Neural progenitor cell (in vitro differentiated cells): ENCODE results near the gene RNF220. TPM values are rescaled to one million over a fixed set of nuclear protein-coding genes. Genes with fewer than 3 reads are reported as not detected.

Source experiments
- DNase-seq: peaks from one replicate; pipeline ENCODE4 v3.0.0-alpha.2; 2016; ENCODE audit warnings: low spot score
- H2AFZ ChIP-seq: fragments of 200-600 bp; sonication (generic); replicated peaks from 2 replicates; pipeline ENCODE4 v1.6.1; 2016; ENCODE audit warnings: antibody characterized with exemption
- H3F3A ChIP-seq: fragments of 200-600 bp; sonication (generic); 2 replicates; pipeline ENCODE4 v1.6.1; 2016; ENCODE audit warnings: antibody characterized with exemption, low read depth
- H3K27ac ChIP-seq: fragments of 200-600 bp; sonication (generic); 2 replicates; pipeline ENCODE4 v1.5.1; 2016; ENCODE audit warnings: mild to moderate bottlenecking
- H3K27me3 ChIP-seq: fragments of 200-600 bp; sonication (generic); 2 replicates; pipeline ENCODE4 v1.6.1; 2016; ENCODE audit warnings: mild to moderate bottlenecking, moderate library complexity
- H3K36me3 ChIP-seq: fragments of 200-600 bp; sonication (generic); 2 replicates; pipeline ENCODE4 v1.5.1; 2016
- H3K4me1 ChIP-seq: fragments of 200-600 bp; sonication (generic); 2 replicates; pipeline ENCODE4 v1.6.1; 2016; ENCODE audit warnings: mixed run types
- H3K4me2 ChIP-seq: fragments of 200-600 bp; sonication (generic); 2 replicates; pipeline ENCODE4 v1.6.1; 2016
- H3K4me3 ChIP-seq: fragments of 200-600 bp; sonication (generic); 2 replicates; pipeline ENCODE4 v1.5.1; 2016
- H3K79me2 ChIP-seq: fragments of 200-600 bp; sonication (generic); 2 replicates; pipeline ENCODE4 v1.6.1; 2016; ENCODE audit warnings: low read depth
- H3K9ac ChIP-seq: fragments of 200-600 bp; sonication (generic); 2 replicates; pipeline ENCODE4 v1.6.1; 2016
- H3K9me3 ChIP-seq: fragments of 200-600 bp; sonication (generic); 2 replicates; pipeline ENCODE4 v1.5.1; 2016; ENCODE audit warnings: low read depth
- H4K20me1 ChIP-seq: fragments of 200-600 bp; sonication (generic); 2 replicates; pipeline ENCODE4 v1.6.1; 2016; ENCODE audit warnings: low read depth
- H3K27ac Mint-ChIP-seq: 3 replicates; pipeline ENCODE4 v1.8.0; 2021; ENCODE audit warnings: mixed read lengths
- H3K27me3 Mint-ChIP-seq: 2 replicates; pipeline ENCODE4 v1.8.0; 2022; ENCODE audit warnings: low read depth, mild to moderate bottlenecking, inconsistent platforms, moderate library complexity, mixed read lengths; ENCODE audit not compliant: insufficient read depth
- H3K36me3 Mint-ChIP-seq: 3 replicates; pipeline ENCODE4 v1.8.0; 2021; ENCODE audit warnings: mixed read lengths
- H3K4me1 Mint-ChIP-seq: 3 replicates; pipeline ENCODE4 v1.8.0; 2021; ENCODE audit warnings: mixed read lengths
- H3K4me3 Mint-ChIP-seq: 3 replicates; pipeline ENCODE4 v1.8.0; 2021; ENCODE audit warnings: mild to moderate bottlenecking, moderate library complexity, mixed read lengths
- H3K9me3 Mint-ChIP-seq: 3 replicates; pipeline ENCODE4 v1.8.0; 2020; ENCODE audit warnings: mixed read lengths
- CTCF ChIP-seq: fragments of 200-600 bp; sonication (generic); IDR thresholded peaks from 2 replicates; pipeline ENCODE4 v1.5.1; 2017; ENCODE audit warnings: antibody characterized with exemption, mild to moderate bottlenecking
- EZH2 ChIP-seq: fragments of 200-600 bp; sonication (generic); IDR thresholded peaks from 2 replicates; pipeline ENCODE4 v1.6.1; 2017; ENCODE audit warnings: antibody characterized with exemption, mild to moderate bottlenecking, moderate library complexity
- EZH2phosphoT487 ChIP-seq: fragments of 200-600 bp; sonication (generic); IDR thresholded peaks from 2 replicates; pipeline ENCODE4 v1.6.1; 2017; ENCODE audit warnings: antibody characterized with exemption
- total RNA-seq: library from RNA; depleted of rRNA; stranded (reverse); fragments of >200 nt; gene quantifications from 2 replicates; pipeline ENCODE4 v1.2.3, GENCODE V29; 2015; ENCODE audit warnings: low replicate concordance

RNF220 gene
- total RNA-seq, 1 donor from 2014 or later: 93.8 TPM

- peaks cover 100% of the 10 kb centered on the region for H3K27me3 ChIP-seq
- Mint-ChIP-seq H3K9me3 (peaks cover 4% of the 10 kb centered on the region), H3K4me3 (no peak overlapping the region), H3K27ac (no peak overlapping the region), H3K36me3 (no peaks in the 10 kb centered on the region), H3K27me3 (peaks cover 7% of the 10 kb centered on the region), H3K4me1 (peaks cover 18% of the 10 kb centered on the region)
- no peaks in the 10 kb centered on the region for H3K9me3 ChIP-seq
- H2AFZ ChIP-seq: no peak overlapping the region
- TF ChIP-seq EZH2 (no peak), EZH2phosphoT487 (no peak), CTCF (no peak)
- no peaks in the 10 kb centered on the region for H3K79me2 ChIP-seq
- H3K4me2 ChIP-seq: no peak overlapping the region
- H3K4me1 ChIP-seq: peaks cover 15% of the 10 kb centered on the region
- no peaks in the 10 kb centered on the region for H3K36me3 ChIP-seq
- no peak overlapping the region for H3K9ac ChIP-seq
- no peak for DNase-seq
- no peak overlapping the region for H3K27ac ChIP-seq
- H4K20me1 ChIP-seq: peaks cover 6% of the 10 kb centered on the region
- no peaks in the 10 kb centered on the region for H3F3A ChIP-seq
- no peak overlapping the region for H3K4me3 ChIP-seq
Measured at GRCh38 chr1:44575396-44575795, 170.3 kb downstream of the RNF220 start.

GRCh38 chr1:44576456-44577150 is 171.5 kb downstream of the RNF220 start:
- H4K20me1 ChIP-seq: peaks cover 6% of the 10 kb centered on the region
- H3F3A ChIP-seq: no peaks in the 10 kb centered on the region
- Mint-ChIP-seq H3K36me3 (peaks cover 3% of the 10 kb centered on the region), H3K27me3 (peaks cover 8% of the 10 kb centered on the region), H3K4me3 (no peak overlapping the region), H3K27ac (no peak overlapping the region), H3K9me3 (peaks cover 4% of the 10 kb centered on the region), H3K4me1 (peaks cover 18% of the 10 kb centered on the region)
- no peaks in the 10 kb centered on the region for H3K36me3 ChIP-seq
- H3K79me2 ChIP-seq: no peaks in the 10 kb centered on the region
- H3K27me3 ChIP-seq: peaks cover 100% of the 10 kb centered on the region
- no peak overlapping the region for H3K4me2 ChIP-seq
- H3K9ac ChIP-seq: no peak overlapping the region
- H2AFZ ChIP-seq: no peak overlapping the region
- TF ChIP-seq CTCF: no peak
- no peak for TF ChIP-seq EZH2
- TF ChIP-seq EZH2phosphoT487: no peak
- peak; percentile 61 for DNase-seq
- H3K27ac ChIP-seq: no peak overlapping the region
- H3K4me1 ChIP-seq: peaks cover 15% of the 10 kb centered on the region
- no peaks in the 10 kb centered on the region for H3K9me3 ChIP-seq
- no peak overlapping the region for H3K4me3 ChIP-seq

- H3K4me1 Mint-ChIP-seq: peaks cover 13% of the 10 kb centered on the region
- TF ChIP-seq CTCF: no peak
- no peak for TF ChIP-seq EZH2
- no peak for TF ChIP-seq EZH2phosphoT487
Measured at GRCh38 chr1:44581205-44581604, 176.2 kb downstream of the RNF220 start.

More at GRCh38 chr1:44581205-44581604, 176.2 kb downstream of the RNF220 start:
- no peak overlapping the region for H2AFZ ChIP-seq
- peaks cover 3% of the 10 kb centered on the region for H4K20me1 ChIP-seq
- H3K4me1 ChIP-seq: peaks cover 13% of the 10 kb centered on the region
- H3K36me3 ChIP-seq: no peaks in the 10 kb centered on the region
- H3K9me3 ChIP-seq: no peaks in the 10 kb centered on the region
- Mint-ChIP-seq H3K27ac (no peak overlapping the region), H3K27me3 (peaks cover 16% of the 10 kb centered on the region), H3K4me3 (no peak overlapping the region), H3K36me3 (peaks cover 3% of the 10 kb centered on the region), H3K9me3 (no peaks in the 10 kb centered on the region)
- H3F3A ChIP-seq: no peaks in the 10 kb centered on the region
- no peak for DNase-seq
- no peak overlapping the region for H3K4me2 ChIP-seq
- H3K27me3 ChIP-seq: peaks cover 100% of the 10 kb centered on the region
- H3K4me3 ChIP-seq: no peak overlapping the region
- no peak overlapping the region for H3K27ac ChIP-seq
- no peaks in the 10 kb centered on the region for H3K79me2 ChIP-seq
- H3K9ac ChIP-seq: no peak overlapping the region
